Esophagus squamous epithelium (tissue), 5 donors: ENCODE data around the gene PTPRB. TPM values are rescaled to one million over a fixed set of nuclear protein-coding genes. Genes with fewer than 3 reads are reported as not detected.

Experiments used
- DNase-seq: peaks from one replicate; lab custom pipeline; 2025; lab: John Stamatoyannopoulos, UW
- H3K27ac ChIP-seq, 4 donors: fragments of 200-600 bp; sonication (generic); one replicate each; pipeline ENCODE4 v1.5.1; 2016 to 2019; ENCODE audit warnings: mild to moderate bottlenecking in 1 of 4
- H3K27me3 ChIP-seq, 4 donors: fragments of 200-600 bp; sonication (generic); 1 replicate in 3 of 4; 2 replicates in 1 of 4; pipeline versions ENCODE4 v1.5.1 to v1.6.0; 2017 to 2021; ENCODE audit warnings: antibody characterized with exemption in 1 of 4
- H3K36me3 ChIP-seq, 3 donors: fragments of 200-600 bp; sonication (generic); one replicate each; pipeline ENCODE4 v1.5.1; 2016 to 2019
- H3K4me1 ChIP-seq, 3 donors: fragments of 200-600 bp; sonication (generic); one replicate each; pipeline ENCODE4 v1.5.1; 2017 to 2019
- H3K4me3 ChIP-seq, 4 donors: fragments of 200-600 bp; sonication (generic); 1 replicate in 3 of 4; 2 replicates in 1 of 4; pipeline ENCODE4 v1.5.1; 2016 to 2019; ENCODE audit warnings: mild to moderate bottlenecking in 2 of 4, moderate library complexity in 1 of 4
- H3K9me3 ChIP-seq, 3 donors: fragments of 200-600 bp; sonication (generic); one replicate each; pipeline ENCODE4 v1.5.1; 2016 to 2019
- CTCF ChIP-seq, 6 experiments: fragments of 450-650 bp in 4 of 6; fragments of 200-600 bp in 2 of 6; sonication (generic) in 2 of 6; IDR thresholded peaks; one replicate each; pipeline ENCODE4 v1.5.1; 2016 to 2019; ENCODE audit warnings: antibody characterized with exemption in 6 of 6, mild to moderate bottlenecking in 4 of 6, moderate library complexity in 4 of 6
- POLR2A ChIP-seq, 4 donors: fragments of 450-650 bp; IDR thresholded peaks; one replicate each; pipeline ENCODE4 v1.6.1; 2017; ENCODE audit warnings: antibody characterized with exemption in 4 of 4, mild to moderate bottlenecking in 4 of 4, moderate library complexity in 3 of 4
- WGBS, 2 donors: methylation state at CpG; one replicate each; pipeline ENCODE4 v1.1.5; 2018; 5-methylcytosine and 5-hydroxymethylcytosine counted together
- intact Hi-C: fragments of 100-400 bp; cut with DNase I; formaldehyde crosslinking; loops from one replicate; pipeline ENCODE4 v1.15.0; 2022
- total RNA-seq, 4 donors: library from RNA; depleted of rRNA; stranded (reverse); fragments of >200 nt; gene quantifications; one replicate each; pipeline ENCODE4 v1.1.0, GENCODE V29; 2016
- donor health status: DM: yes; HTN: yes; CAD: no.

The PTPRB gene
- total RNA-seq, 4 donors from 2014 or later = 4.0 to 22.9 (median 7.4) TPM

GRCh38 chr12:70657616-70658286 lies 20.5 kb upstream of the PTPRB start:
- intact Hi-C loops = no loop called here
- TF ChIP-seq POLR2A (IDR thresholded peaks at IDR 0.05) (no peak), CTCF (IDR thresholded peaks at IDR 0.05) (no peak)
- DNase-seq = no peak
- H3K27ac ChIP-seq = no peak overlapping the region
- H3K36me3 ChIP-seq = no peaks in the 10 kb centered on the region
- no peak overlapping the region for H3K4me3 ChIP-seq
- no peaks in the 10 kb centered on the region for H3K9me3 ChIP-seq
- peaks cover 0 to 5% (median 2%) of the 10 kb centered on the region in 3 donors for H3K4me1 ChIP-seq
- 67% methylated on average over 4 of the region's 4 CpGs for WGBS, 2 donors
- no peaks in the 10 kb centered on the region for H3K27me3 ChIP-seq

- intact Hi-C loops = no loop called here
- 76 to 83% methylated on average over 1 of the region's 1 CpG for WGBS, 2 donors
- Histone ChIP-seq H3K27ac (no peak overlapping the region), H3K36me3 (no peaks in the 10 kb centered on the region), H3K4me3 (no peak overlapping the region), H3K4me1 (peaks cover 0 to 8% (median 0%) of the 10 kb centered on the region in 3 donors), H3K9me3 (no peaks in the 10 kb centered on the region), H3K27me3 (no peaks in the 10 kb centered on the region)
- DNase-seq = no peak
- no peak for TF ChIP-seq CTCF (IDR thresholded peaks at IDR 0.05)
- no peak for TF ChIP-seq POLR2A (IDR thresholded peaks at IDR 0.05)
Observed at GRCh38 chr12:70652451-70652850, 15.2 kb upstream of the PTPRB start.

- no peak for DNase-seq
Observed at GRCh38 chr12:70648831-70649230, 11.6 kb upstream of the PTPRB start.

GRCh38 chr12:70648191-70648590 lies 11.0 kb upstream of the PTPRB start:
- Histone ChIP-seq H3K9me3 (no peaks in the 10 kb centered on the region), H3K27ac (no peak overlapping the region), H3K4me3 (no peak overlapping the region), H3K27me3 (no peaks in the 10 kb centered on the region), H3K4me1 (peaks cover 0 to 25% (median 0%) of the 10 kb centered on the region in 3 donors), H3K36me3 (no peaks in the 10 kb centered on the region)
- no peak for TF ChIP-seq CTCF (IDR thresholded peaks at IDR 0.05)
- no peak for TF ChIP-seq POLR2A (IDR thresholded peaks at IDR 0.05)
- DNase-seq = no peak
- 80 to 92% methylated on average over 2 of the region's 2 CpGs for WGBS, 2 donors
- intact Hi-C loops = no loop called here

More at GRCh38 chr12:70648831-70649230, 11.6 kb upstream of the PTPRB start:
- H3K27me3 ChIP-seq = no peaks in the 10 kb centered on the region
- intact Hi-C loops = no loop called here
- no peaks in the 10 kb centered on the region for H3K36me3 ChIP-seq
- TF ChIP-seq POLR2A (IDR thresholded peaks at IDR 0.05) (no peak), CTCF (IDR thresholded peaks at IDR 0.05) (no peak)
- peaks cover 0 to 25% (median 0%) of the 10 kb centered on the region in 3 donors for H3K4me1 ChIP-seq
- WGBS, 2 donors = 16 to 34% methylated on average over 2 of the region's 2 CpGs
- H3K9me3 ChIP-seq = no peaks in the 10 kb centered on the region
- no peak overlapping the region for H3K4me3 ChIP-seq
- no peak overlapping the region for H3K27ac ChIP-seq

GRCh38 chr12:70646850-70647249 lies 9.6 kb upstream of the PTPRB start:
- H3K27me3 ChIP-seq = no peaks in the 10 kb centered on the region
- TF ChIP-seq CTCF (IDR thresholded peaks at IDR 0.05) (no peak), POLR2A (IDR thresholded peaks at IDR 0.05) (no peak)
- peaks cover 0 to 25% (median 0%) of the 10 kb centered on the region in 3 donors for H3K4me1 ChIP-seq
- 31 to 38% methylated on average over 1 of the region's 1 CpG for WGBS, 2 donors
- no peak overlapping the region for H3K4me3 ChIP-seq
- intact Hi-C loops = no loop called here
- DNase-seq = no peak
- no peaks in the 10 kb centered on the region for H3K36me3 ChIP-seq
- H3K9me3 ChIP-seq = no peaks in the 10 kb centered on the region
- no peak overlapping the region for H3K27ac ChIP-seq
